ENCODE data around the gene RTL5. TPM values are rescaled to one million over a fixed set of nuclear protein-coding genes. Genes with fewer than 3 reads are reported as not detected.
"Not testable (repeated sequence)": the region's sequence is repeated elsewhere in the genome, so short reads cannot be mapped to it uniquely, and the experiment has no call there.

The RTL5 gene
- 6.8 TPM for total RNA-seq

- peak; percentile 83 for DNase-seq (ENCODE audit: low spot score)
These were observed at the start of gene RTL5 for GRCh38 chrX:72131317-72132294. TSS of gene RTL5 (minus strand) at chrX:72131915.

DNA sequence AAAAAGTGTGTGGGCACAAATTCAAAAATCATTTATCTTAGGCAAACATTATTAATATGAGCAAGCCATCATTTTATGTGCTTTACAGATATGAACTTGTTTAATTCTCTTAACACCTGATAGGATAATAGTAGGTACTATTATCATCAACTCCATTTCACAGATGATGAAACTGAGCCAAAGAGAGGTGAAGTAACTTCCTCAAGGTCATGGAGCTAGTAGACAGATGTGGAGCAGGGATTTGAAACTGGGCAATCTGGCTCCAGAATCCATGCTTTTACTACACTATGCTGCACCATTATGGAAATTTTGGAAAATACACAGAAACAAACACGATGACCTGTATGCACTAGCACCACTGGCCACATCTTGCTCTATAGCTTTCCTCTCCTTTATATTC, 48.8 kb upstream of the RTL5 start:
- DNase-seq (ENCODE audit: low spot score) = no peak

DNA sequence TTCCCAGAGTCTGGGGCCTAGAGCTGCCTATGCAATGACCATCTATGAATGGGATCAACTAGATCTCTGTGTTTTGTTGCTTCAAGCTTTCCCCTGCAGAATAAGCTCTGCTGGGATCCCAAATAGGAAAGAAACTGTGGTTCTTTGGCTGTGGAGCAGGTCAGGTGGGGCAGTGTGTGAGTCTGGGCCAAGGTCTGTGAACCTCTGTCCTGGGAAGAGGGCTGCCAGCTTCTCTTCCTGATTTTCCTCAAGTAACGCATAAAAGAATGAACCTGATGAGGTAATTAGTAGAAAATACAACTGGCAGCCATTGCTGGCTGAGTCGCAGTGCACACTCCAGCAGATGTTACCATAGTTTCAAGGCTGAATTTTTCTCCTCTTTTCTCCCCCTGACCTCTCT, 45.3 kb upstream of the RTL5 start:
- no peak for DNase-seq (ENCODE audit: low spot score)

DNA sequence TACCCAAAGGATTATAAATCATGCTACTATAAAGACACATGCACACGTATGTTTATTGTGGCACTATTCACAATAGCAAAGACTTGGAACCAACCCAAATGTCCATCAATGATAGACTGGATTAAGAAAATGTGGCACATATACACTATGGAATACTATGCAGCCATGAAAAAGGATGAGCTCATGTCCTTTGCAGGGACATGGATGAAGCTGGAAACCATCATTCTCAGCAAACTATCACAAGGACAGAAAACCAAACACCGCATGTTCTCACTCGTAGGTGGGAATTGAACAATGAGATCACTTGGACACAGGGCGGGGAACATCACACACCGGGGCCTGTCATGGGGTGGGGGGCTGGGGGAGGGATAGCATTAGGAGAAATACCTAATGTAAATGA, 44.6 kb upstream of the RTL5 start:
- not testable (repeated sequence) for DNase-seq (ENCODE audit: low spot score)

- peak; percentile 10 for DNase-seq (ENCODE audit: low spot score)
These were observed 37.5 kb upstream of the RTL5 start for GRCh38 chrX:72169008-72169728.

- DNase-seq (ENCODE audit: low spot score) = no peak
These were observed 33.8 kb upstream of the RTL5 start for GRCh38 chrX:72165551-72165950.

DNA sequence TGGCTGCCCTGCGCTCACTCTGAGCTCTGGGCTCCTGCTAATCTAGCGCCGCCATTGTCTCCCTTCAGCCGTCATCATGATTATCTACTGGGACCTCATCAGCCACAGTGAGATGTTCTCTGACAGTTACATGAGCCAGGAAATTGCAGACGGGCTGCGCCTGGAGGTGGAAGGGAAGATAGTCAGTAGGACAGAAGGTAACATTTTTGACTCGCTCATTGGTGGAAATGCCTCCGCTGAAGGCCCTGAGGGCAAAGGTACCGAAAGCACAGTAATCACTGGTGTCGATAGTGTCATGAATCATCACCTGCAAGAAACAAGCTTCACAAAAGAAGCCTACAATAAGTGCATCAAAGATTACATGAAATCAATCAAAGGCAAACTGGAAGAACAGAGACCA, 28.1 kb upstream of the RTL5 start:
- DNase-seq (ENCODE audit: low spot score) = no peak

- DNase-seq (ENCODE audit: low spot score) = no peak
These were observed 27.1 kb upstream of the RTL5 start for GRCh38 chrX:72158773-72159172.

GRCh38 chrX:72146527-72146926, 14.8 kb upstream of the RTL5 start:
- no peak for DNase-seq (ENCODE audit: low spot score)

DNA sequence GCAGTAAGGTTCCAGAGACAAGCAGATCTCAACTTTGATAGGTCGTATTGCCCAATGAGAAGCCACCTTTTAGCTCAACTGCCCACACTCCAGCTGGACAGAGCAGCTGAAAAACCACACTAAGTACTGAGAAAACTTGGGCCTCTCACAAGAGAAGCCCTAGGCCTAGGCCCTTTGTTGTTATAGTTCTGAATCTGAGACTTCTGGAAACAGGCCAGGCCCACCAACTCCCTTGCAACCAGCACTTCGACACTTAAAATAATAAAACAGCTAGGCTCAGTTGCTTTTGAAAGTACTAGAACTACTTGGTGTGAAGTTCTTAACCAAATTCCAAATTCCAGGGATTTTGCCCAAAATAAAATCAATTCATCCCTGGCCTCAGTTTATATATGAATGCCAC, 13.5 kb upstream of the RTL5 start:
- no peak for DNase-seq (ENCODE audit: low spot score)

GRCh38 chrX:72143609-72143907, 11.8 kb upstream of the RTL5 start:
- DNase-seq (ENCODE audit: low spot score) = no peak

DNA sequence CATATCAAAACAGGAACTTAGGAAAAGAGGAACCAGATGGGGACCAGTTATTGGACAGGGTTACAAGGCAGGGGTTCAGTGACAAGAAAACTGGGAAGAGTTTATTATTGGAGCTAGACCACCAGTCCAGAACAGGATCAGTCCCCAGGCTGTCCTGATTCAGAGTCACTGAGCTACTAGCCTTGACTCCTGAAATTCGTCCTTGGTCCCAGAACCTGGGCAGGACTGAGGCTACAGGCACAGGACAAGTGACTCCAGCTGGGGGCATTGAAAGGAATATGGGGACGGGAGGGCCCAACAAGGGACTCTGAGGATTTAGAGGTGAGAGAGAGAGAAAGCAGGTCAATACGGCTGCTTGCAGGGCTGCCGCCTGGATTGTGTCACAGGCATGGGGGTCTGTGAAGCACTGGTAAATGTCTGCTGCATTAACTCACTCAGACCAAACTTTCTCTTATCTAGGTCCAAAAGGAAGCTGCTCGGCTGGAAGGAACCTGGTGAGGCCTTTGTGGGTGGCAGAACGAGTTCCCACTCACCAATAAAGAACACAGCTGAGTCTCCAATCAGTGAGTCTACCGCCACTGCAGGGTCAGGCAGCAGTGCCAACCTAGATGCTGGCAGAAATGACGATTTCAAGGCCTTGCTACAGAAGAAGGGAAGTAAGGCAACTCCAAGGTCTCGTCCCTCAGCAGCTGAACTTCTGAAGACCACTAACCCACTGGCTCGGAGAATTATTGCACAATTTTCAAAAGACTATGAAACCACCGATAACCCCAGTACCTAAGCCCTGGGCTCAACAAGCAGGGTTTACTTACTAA, 11.3 kb upstream of the RTL5 start:
- DNase-seq (ENCODE audit: low spot score) = no peak

GRCh38 chrX:72142094-72142793, 10.5 kb upstream of the RTL5 start:
- no peak for DNase-seq (ENCODE audit: low spot score)

DNA sequence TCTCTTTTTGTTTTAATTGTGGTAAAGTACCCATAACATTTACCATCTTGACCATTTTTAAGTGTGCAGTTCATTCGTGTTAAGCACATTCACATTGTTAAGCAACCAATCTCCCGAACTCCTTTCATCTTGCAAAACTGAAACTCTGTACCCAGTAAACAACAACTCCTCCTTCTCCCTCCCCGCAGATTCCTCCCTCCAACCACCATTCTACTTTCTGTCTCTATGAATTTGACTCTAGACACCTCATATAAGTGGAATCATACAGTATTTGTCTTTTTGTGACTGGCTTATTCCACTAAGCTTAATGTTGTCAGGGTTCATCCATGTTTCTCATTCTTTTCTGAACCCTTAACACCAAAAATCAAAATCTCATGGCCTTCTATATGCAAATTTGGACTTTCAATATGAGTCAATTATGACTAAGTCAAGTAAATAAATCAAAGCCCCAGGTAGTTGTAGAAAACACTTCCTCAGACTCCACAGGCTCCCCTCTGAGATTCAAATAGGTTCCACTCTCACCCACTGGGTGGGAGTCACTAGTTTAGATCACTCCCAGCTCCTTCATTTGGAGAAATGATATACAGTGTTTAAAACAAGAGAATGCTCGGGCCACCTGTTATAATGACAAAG, 9.8 kb upstream of the RTL5 start:
- DNase-seq (ENCODE audit: low spot score) = no peak

DNA sequence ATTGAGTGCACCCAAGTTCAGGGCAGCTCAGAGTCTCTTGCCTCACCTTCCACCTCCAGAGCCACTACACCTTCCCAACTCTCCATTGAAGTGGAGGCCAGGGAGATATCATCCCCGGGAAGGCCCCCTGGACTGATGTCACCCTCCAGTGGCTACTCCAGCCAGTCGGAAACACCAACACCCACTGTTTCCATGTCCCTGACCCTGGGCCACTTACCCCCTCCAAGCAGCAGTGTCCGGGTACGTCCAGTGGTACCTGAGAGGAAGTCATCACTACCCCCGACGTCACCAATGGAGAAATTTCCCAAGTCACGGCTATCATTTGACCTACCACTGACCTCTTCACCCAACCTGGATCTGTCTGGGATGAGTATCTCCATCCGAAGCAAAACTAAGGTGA, 7.8 kb upstream of the RTL5 start:
- no peak for DNase-seq (ENCODE audit: low spot score)

DNA sequence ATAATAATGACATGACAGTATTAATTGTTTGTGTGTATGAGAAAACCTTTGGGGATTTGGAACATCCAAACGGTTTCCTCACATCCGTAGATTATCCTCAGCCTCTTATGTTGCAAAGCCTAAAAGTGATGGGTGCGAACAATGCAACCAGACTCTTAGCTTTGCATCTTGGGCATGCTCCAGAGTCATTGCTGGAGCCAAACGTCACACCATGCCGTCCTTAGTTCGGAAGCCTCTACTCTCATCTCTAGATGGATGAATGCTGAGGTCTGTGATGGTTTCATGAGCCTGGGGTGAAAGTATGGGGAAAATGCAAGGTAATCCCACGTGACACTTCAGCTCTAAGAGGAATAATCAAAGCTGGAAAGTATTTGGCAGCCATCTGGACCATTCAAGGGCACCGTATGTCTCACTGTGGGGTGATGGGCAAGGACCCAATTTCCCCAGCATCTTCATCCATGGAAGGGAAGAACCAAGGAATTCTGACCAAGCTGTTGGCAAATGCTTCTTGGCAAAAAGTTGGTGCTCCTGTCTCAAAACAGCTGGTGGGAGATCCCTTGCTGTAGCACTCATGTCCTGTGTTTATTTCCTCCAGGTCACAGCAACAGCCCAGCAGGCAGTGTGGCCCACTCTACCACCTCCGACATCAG, 6.3 kb upstream of the RTL5 start:
- DNase-seq (ENCODE audit: low spot score) = no peak

DNA sequence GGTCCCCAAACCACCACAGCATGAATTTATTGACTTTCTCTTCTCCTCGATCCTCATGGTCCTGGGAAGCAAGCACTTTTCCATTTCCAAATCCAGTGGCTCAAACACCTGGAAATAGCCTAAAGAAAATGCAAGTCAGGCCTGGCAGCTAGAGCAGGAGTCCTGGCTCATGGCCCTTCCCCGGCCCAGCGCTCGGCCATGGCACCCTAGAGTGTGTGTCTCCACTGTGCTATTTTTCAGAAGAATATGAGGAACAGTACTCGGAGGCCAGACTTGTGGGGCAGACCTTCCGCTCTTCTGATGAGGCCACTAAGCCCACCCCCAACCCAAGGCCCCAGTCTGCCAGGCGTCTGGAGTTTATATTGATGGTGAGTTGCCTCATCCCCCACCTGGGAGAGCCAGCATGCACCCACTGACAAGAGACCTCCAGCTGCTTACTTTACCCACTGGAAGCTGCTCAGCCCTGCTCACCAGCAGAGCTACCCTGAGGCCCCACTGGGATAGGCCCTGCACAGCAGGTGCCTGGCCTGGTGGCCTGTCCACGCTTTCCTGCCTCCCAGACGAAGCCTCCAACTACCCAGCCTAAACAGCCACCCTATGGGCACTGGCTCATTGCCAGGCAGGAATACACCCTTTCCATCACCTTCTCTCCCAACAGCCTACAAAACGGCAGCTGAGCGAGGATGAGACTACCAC, 2.3 kb upstream of the RTL5 start:
- DNase-seq (ENCODE audit: low spot score) = no peak

GRCh38 chrX:72132456-72132855, 741 bp upstream of the RTL5 start:
- no peak for DNase-seq (ENCODE audit: low spot score)

DNA sequence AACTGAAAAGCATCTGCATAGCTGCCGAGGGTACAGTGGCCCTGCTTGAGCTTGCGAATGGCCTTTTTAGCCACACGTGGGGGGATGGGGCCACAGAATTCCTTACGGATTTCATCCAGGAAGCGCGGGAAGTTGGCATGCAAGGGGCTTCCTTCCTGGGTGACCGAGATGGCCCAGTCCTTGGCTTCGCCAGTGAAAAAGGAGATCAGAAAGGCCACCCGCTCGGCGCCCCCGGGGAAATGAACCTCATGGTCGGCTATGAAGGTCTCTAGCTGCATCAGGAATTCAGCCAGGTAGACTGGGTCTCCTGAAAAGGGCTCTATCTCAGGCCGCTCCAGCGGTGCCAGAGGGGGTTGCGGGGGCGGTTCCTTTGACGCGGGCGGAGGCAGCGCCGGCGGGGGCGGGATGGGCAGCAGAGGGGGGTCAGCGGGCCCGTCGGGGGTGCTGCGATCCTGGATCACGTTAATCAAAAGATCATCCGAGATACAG, 909 bp downstream of the RTL5 start:
- no peak for DNase-seq (ENCODE audit: low spot score)

Data from mucosa of gallbladder (tissue), 1 donor.